Hematopoietic multipotent progenitor cell treated with erythropoietin and hydrocortisone succinate and interleukin-3 and kit ligand, for 6 days (in vitro differentiated cells): ENCODE results near the gene LASP1NB.

Source experiments
- DNase-seq: peaks from one replicate; pipeline ENCODE4 v3.0.0-alpha.2; 2015

The LASP1NB gene

GRCh38 chr17:38967290-38967738 lies 41.9 kb downstream of the LASP1NB start, which contains the start of gene FBXO47:
TSS of gene FBXO47 (minus strand) at chr17:38967403. CDS start at chr17:38963025, 4,378 bp downstream.
- peak; percentile 94 for DNase-seq

- DNase-seq = no peak
Measured at GRCh38 chr17:38969281-38969680, 43.9 kb downstream of the LASP1NB start.

- DNase-seq = no peak
Measured at GRCh38 chr17:38970128-38970527, 44.7 kb downstream of the LASP1NB start.

GRCh38 chr17:38970804-38971203 lies 45.4 kb downstream of the LASP1NB start:
- peak; percentile 16 for DNase-seq

- peak; percentile 64 for DNase-seq
Measured at GRCh38 chr17:38976187-38976551, 50.8 kb downstream of the LASP1NB start.

GRCh38 chr17:38978180-38978579 lies 52.8 kb downstream of the LASP1NB start:
- no peak for DNase-seq
